ENCODE measurements around the gene BTNL9. TPM values are rescaled to one million over a fixed set of nuclear protein-coding genes. Genes with fewer than 3 reads are reported as not detected.

The BTNL9 gene
- total RNA-seq, 6 experiments from 2014 or later, result 5.3 to 11.6 (median 7.8) TPM

GRCh38 chr5:181054138-181054537 lies 14.1 kb downstream of the BTNL9 start:
- 8% methylated on average over 6 of the region's 7 CpGs for WGBS (ENCODE audit: insufficient coverage, low coverage, low lambda C conversion rate, missing lambda C conversion rate)
- intact Hi-C loops (cut with DNase I), result loop anchor here in 1 of 2 donors (10.0 kb wide), 1 partner anchor 61 kb away; no protein-coding TSS in a partner anchor
- TF ChIP-seq CTCF (IDR thresholded peaks at IDR 0.05) (no peak), POLR2A (IDR thresholded peaks at IDR 0.05) (no peak)
- Histone ChIP-seq H3K4me3 (no peak overlapping the region), H3K27ac (no peak overlapping the region), H3K27me3 (peaks cover 0 to 31% of the 10 kb centered on the region in 2 donors), H3K9me3 (no peaks in the 10 kb centered on the region), H3K4me1 (peaks cover 0 to 14% (median 0%) of the 10 kb centered on the region in 4 donors), H3K36me3 (no peaks in the 10 kb centered on the region)
- DNase-seq (no peak), ATAC-seq (no peak)

- Histone ChIP-seq H3K27me3 (peaks cover 0 to 27% of the 10 kb centered on the region in 2 donors), H3K27ac (no peak overlapping the region), H3K36me3 (no peaks in the 10 kb centered on the region), H3K4me1 (peaks cover 0 to 14% (median 0%) of the 10 kb centered on the region in 4 donors), H3K9me3 (no peaks in the 10 kb centered on the region), H3K4me3 (no peak overlapping the region)
- ATAC-seq, result no peak
- intact Hi-C loops (cut with DNase I), result loop anchor here in 1 of 2 donors (10.0 kb wide), 1 partner anchor 60 kb away; no protein-coding TSS in a partner anchor
- WGBS (ENCODE audit: insufficient coverage, low coverage, low lambda C conversion rate, missing lambda C conversion rate), result 0% methylated on average over 1 of the region's 7 CpGs
- no peak for TF ChIP-seq CTCF (IDR thresholded peaks at IDR 0.05)
- no peak for TF ChIP-seq POLR2A (IDR thresholded peaks at IDR 0.05)
- DNase-seq, result no peak
Observed at GRCh38 chr5:181054871-181055459, 14.9 kb downstream of the BTNL9 start.

GRCh38 chr5:181056431-181056830 lies 16.4 kb downstream of the BTNL9 start:
- no peak for ATAC-seq
- no peak overlapping the region for H3K4me3 ChIP-seq
- TF ChIP-seq POLR2A (IDR thresholded peaks at IDR 0.05), result no peak
- TF ChIP-seq CTCF (IDR thresholded peaks at IDR 0.05), result no peak
- intact Hi-C loops (cut with DNase I), result loop anchor here in 1 of 2 donors (10.0 kb wide), 1 partner anchor 58 kb away; no protein-coding TSS in a partner anchor
- H3K36me3 ChIP-seq, result no peaks in the 10 kb centered on the region
- H3K4me1 ChIP-seq, result peaks cover 0 to 14% (median 0%) of the 10 kb centered on the region in 4 donors
- no peak for DNase-seq
- H3K27ac ChIP-seq, result no peak overlapping the region
- no peaks in the 10 kb centered on the region for H3K9me3 ChIP-seq
- WGBS (ENCODE audit: insufficient coverage, low coverage, low lambda C conversion rate, missing lambda C conversion rate), result 43% methylated on average over 8 of the region's 8 CpGs
- peaks cover 0 to 22% of the 10 kb centered on the region in 2 donors for H3K27me3 ChIP-seq

GRCh38 chr5:181058321-181058720 lies 18.3 kb downstream of the BTNL9 start:
- intact Hi-C loops (cut with DNase I), result loop anchor here in 1 of 2 donors (10.0 kb wide), 1 partner anchor 56 kb away; no protein-coding TSS in a partner anchor

More at GRCh38 chr5:181058321-181058720, 18.3 kb downstream of the BTNL9 start:
- DNase-seq, result no peak
- WGBS (ENCODE audit: insufficient coverage, low coverage, low lambda C conversion rate, missing lambda C conversion rate), result 51% methylated on average over 9 of the region's 9 CpGs
- no peaks in the 10 kb centered on the region for H3K9me3 ChIP-seq
- H3K36me3 ChIP-seq, result no peaks in the 10 kb centered on the region
- no peak for TF ChIP-seq CTCF (IDR thresholded peaks at IDR 0.05)
- no peak for ATAC-seq
- no peak overlapping the region for H3K4me3 ChIP-seq
- peaks cover 0 to 16% of the 10 kb centered on the region in 2 donors for H3K27me3 ChIP-seq
- H3K4me1 ChIP-seq, result peaks cover 0 to 5% (median 0%) of the 10 kb centered on the region in 4 donors
- H3K27ac ChIP-seq, result no peak overlapping the region
